GM18517 (cell line): Measurements from ENCODE around the gene GPATCH2.
A peak's percentile ranks its signal among the peaks of the same experiment; 100 is the strongest.
"Not testable (repeated sequence)": the region's sequence is repeated elsewhere in the genome, so short reads cannot be mapped to it uniquely, and the experiment has no call there.

Experiments
- ATAC-seq: cut with Tn5 transposase; IDR thresholded peaks from one replicate; pipeline ENCODE4 v1.9.1; 2021; ENCODE audit warnings: mild to moderate bottlenecking, moderate library complexity; ENCODE audit not compliant: unreplicated experiment

GPATCH2 gene

DNA sequence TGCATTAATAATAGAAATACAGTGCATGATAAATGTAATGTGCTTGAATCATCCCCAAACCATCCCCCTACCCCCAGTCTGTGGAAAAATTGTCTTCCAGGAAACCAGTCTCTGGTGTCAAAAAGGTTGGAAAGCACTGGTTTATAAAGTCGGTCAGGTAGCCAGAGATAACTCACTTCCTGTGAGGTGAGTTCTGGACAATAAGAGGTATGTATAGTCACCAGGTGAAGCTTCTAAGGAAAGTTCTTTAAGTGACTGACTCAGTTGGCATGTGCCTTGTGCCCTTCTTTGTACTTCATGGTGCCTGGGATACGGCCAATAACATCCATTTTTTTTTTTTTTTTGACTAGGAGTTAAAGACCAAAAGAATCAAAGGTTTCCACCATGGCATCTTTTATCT, 103.7 kb downstream of the GPATCH2 start:
- no peak for ATAC-seq

DNA sequence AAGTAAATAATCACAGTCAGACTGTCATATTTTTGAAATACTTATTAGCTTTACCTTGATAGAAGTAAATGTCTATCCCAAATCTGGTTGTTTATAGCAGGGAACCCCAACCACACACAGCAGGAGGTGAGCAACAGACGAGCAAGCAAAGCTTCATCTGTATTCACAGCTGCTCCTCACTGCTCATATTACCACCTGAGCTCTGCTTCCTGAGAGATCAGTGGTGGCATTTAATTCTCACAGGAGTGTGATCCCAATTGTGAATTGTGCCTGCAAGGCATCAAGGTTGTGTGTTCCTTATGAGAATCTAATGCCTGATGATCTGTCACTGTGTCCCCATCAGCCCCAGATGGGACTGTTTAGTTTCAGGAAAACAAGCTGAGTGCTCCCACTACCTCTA, 104.3 kb downstream of the GPATCH2 start:
- no peak for ATAC-seq

DNA sequence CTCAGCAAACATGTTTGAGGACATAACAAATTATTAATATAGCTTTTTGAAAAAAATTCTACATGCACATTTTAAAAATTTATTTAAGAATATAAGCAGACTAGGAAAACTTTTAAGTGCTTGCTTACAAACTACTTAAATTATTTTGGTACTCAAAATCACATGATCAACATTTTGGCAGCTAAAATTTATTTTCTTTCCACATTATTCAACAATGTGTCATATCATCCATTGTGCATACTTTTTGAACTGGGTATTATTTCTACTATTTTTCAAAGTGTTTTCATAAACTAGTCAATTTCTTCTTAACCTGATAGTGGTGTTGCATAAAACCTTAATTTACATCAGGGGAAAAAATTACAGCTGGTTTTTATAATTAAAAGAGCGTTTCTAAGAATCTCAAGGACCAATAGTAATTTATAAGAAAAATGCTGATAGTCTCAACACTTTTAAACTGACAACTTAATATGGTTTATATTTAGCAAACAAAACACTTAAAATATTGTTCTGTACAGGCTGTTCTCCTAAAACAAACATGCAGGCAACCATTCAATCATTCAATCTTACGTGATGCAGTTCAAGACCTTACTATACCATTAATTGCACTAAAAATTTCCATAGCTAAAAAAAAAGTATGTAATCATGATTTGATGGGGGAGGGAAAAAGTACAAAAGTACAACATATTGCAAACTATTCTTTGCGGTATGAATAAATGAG, 105.0 kb downstream of the GPATCH2 start:
- no peak for ATAC-seq

DNA sequence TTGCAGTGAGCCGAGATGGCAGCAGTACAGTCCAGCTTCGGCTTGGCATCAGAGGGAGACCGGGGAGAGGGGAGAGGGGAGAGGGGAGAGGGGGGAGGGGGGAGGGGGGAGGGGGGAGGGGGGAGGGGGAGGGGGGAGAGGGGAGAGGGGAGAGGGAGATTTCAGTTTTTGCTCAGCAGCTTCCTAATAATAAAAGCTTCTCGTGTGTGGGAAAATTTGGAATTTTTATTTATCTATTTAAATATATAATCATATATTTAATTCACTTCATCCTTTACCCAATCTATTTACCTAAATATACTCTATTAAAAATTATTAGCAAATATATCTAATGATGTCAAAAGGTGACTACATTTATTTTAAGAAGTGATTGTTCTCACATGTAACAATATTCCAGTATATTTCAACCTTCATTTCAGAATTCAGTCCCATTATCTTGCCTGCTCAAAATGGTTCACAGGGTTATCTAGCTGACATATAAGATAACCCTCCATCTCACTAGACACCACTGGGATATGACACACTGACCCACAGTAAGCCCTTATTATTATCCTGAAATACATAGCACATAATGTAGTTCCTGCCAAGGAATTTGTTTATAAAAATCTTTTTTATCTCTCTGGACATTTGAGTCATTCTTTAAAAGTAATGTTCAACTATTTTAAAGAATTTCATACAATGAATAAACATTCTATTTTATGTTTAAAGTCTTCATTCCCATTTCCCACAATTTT, 105.9 kb downstream of the GPATCH2 start:
- ATAC-seq = no peak

DNA sequence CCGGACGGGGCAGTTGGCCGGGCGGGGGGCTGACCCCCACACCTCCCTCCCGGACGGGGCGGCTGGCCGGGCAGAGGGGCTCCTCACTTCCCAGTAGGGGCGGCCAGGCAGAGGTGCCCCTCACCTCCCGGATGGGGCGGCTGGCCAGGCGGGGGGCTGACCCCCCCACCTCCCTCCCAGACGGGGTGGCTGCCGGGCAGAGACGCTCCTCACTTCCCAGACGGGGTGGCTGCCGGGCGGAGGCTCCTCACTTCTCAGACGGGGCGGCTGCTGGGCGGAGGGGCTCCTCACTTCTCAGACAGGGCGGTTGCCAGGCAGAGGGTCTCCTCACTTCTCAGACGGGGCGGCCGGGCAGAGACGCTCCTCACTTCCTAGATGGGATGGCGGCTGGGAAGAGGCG, 107.0 kb downstream of the GPATCH2 start:
- ATAC-seq = not testable (repeated sequence)

DNA sequence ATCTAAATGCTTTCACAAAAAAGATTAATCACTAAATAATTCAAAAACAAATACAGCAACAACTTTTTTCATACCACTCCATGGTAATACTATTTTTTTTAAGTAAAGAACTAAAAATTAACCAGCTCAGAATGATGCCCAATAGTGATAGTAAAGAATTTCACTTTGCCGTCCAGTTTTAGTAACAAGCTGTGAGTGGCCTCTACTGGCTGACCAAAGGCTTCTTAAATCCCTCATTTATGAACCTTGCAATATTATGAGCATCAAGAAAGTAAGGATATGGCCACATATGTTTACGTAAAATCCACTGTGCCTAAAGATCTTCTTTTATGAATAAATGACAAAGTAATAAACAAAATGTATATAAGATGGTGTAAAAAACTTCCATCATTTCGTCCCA, 108.6 kb downstream of the GPATCH2 start:
- ATAC-seq = no peak

DNA sequence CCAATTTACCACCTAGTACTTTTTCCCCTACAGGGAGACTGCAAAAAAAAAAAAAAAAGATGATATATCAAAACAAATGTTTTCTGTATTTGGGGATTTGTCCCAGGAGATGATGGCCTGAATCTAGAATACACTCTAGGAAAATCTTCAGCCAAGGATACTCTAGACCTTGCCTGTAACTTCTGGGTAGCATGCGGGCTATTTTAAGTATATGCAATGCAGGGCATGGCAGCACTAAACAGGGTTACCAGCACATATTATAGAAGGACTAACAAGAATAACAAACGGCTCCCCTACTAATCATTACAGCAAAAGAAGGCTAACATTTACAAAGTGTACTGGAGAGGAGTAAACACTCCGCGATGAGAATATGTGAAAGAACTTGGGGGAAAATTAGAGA, 109.6 kb downstream of the GPATCH2 start:
- no peak for ATAC-seq

DNA sequence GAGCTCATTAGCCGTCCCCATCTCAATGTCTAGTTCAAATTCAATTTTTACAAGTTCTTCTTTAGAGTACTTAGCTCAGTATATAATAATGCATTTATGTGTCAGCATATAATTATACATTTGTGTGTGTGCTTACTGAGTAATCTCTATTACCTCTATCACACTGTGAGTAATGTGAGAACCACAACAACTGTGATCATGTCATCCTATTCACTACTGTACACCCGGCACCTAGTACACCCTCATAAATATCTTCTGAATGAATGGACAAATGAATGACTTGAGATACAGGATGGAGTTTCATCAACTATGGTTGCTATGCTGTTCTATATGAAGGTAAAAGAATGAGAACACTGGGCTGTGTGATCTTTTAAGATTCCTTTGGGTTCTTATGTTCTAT, 124.0 kb downstream of the GPATCH2 start:
- ATAC-seq = no peak

DNA sequence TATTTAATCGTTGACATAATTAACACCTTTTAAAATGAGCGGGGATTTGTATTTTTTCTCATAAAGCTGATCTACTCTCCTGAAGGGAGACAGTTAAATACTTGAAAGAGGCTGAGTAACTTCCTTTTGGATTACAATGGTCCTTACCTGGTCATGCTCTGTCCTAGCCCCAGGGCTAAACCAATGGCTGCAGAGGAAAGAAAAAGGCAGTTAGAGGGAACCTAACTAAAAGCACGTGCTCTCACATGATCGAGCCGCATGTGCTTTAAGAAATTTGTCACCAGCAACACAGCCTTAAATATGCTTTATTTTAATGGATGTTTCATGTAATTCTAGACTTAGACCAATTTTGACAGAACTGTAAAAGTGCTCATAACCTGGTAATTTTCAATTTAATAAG, 132.7 kb downstream of the GPATCH2 start:
- ATAC-seq = no peak

DNA sequence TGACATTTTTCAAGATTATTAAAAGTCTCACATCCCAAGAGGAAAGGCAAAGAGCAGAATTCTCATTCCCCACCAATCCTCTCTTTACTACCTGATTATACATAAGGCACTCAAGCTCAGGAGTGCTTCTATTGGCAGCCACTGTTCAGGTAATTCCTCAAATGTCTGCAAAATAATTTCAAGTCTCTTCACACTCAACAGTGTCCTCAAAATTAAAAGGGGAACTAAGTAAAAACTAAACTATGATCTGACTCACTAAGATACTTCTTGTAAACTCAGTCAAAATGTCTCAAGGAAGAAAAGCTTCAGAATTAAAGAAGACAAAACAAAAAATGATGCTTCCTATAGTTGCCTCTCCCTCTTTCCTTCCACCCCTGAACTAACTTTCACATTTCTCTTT, 135.6 kb downstream of the GPATCH2 start:
- peak; percentile 93 for ATAC-seq

DNA sequence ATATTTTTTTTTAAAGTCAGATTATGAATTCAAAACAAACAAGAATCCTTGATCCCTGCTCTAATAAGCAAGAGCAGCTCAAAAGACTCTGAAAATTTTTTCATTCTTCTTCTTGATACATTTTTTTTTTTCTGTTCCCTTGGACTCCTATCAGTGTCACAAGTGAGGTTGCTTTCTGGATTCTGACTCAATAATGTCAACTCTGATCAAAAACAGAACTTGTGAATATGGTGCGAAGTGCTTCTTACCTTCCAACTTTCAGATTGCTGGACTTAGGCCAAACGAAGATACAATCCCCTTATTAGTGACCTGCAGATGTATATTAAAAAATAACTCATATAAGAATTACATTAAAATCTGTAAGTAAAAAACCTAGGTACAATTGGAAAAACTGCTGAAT, 136.1 kb downstream of the GPATCH2 start:
- peak; percentile 63 for ATAC-seq

DNA sequence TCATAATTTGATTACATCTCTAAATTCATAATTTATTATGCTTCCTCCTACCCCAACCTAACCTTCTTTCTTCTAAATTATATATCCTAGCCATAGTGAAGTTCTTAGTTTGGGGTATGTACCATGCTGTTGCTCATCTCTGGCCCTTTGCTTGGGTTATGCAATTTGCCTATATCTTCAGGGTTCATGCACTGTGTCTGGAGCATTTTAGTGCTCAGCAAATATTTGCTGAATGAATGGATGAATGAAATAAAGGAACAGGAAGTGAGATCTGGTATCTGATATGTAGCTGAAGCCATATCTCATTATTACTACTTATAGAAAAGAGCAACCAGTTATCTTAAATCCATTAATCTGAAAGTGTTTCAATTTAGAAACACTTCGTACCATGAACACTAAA, 137.6 kb downstream of the GPATCH2 start:
- no peak for ATAC-seq

DNA sequence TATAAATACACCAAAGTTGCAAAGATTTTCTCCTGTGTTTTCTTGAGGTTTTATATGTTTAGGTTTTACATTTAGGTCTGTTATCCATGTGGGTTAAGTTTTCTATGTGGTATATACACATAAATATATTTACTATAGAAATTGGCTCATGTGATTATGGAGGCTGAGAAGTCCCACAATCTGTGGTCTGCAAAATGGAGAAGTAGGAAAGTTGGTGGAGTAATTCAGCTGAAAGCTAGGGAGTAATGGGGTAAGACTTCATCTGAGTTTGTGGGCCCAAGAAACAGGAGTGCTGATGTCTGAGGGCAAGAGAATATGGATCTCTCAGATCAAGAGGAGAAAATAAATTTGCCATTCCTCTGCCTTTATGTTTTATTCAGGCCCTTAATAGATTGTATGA, 146.0 kb downstream of the GPATCH2 start:
- no peak for ATAC-seq

DNA sequence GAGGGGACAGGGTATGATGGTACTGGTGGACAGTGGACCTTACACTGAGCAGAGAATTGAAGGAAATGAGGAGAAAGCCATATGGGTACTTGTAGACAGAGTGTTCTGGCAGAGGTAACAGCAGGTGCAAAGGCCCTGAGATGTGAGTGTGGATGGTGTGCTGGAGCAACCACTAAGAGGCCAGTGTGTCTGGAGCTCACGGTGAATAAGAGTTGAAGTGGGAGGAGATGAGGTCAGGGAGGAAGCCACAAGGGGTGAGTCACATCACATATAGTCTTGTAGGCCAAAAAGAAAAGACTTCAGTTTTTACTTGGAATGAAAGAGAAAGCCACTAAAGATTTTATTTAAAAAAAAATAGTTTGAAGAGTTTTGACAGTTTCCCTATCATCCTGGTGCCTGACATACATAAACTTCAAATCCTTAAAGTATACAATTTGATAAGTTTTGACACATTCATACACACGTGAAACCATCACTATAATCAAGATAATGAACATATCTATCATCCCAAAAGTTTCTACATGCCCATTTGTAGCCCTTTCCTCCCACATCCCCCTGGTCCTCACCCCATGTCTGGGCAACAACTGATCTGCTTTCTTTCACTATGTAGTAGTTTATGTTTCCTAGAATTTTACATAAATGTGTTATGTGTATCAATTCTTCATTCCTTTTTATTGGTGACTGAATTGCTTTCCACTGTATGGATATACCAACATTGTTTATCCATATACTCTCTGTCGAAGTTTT, 148.4 kb downstream of the GPATCH2 start:
- ATAC-seq = peak; percentile 94

DNA sequence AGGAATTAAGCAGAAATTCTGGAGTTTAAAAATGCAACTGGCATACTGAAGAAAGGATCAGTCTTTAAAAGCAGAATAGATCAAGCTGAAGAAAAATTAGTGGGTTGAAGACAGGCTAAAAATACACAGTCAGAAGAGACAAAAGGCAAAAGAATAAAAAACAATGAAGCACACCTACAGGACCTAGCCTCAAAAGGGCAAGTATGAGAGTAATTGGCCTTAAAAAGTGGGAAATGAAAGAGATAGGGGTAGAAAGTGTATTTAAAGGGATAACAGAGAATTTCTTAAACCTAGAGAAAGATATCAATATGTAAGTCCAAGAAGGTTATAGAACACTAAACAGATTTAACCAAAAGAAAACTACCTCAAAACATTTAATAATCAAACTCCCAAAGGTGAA, 152.4 kb downstream of the GPATCH2 start:
- no peak for ATAC-seq

DNA sequence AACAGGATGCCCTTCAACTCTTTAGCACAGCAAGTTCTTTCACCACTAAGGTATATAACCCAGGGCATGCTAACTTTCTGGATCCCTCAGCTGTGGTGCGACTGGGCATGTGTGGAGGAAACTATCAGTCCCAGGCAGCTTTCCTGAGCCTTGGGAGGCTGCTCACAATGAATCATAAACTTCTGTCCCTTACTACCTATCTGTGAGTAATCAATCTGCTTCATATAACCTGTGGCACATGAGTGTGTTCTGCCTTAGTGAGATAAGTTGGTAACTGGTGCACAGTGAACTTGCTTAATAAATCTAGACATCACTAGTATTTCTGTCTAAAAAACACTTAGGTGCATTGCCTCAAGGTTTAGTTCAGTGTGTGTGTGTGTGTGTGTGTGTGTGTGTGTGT, 158.0 kb downstream of the GPATCH2 start:
- no peak for ATAC-seq

DNA sequence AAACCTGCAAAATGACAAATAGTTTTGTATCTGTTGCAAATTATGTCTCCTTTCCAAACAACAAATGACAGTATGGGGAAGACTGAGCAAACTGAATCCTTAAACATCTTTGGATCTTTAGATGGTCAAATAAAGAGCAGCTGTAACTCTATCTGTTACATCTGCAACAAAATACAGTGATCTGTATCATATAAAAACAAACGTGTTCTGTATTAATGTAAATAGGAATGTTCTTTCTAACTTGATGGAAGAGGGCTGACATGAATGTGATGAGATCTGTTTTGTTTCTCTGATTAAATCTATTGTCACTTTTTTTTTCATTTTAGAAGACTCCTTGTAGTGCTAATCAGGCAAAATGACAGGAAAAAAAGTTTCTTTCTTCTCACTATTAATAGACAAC, 159.5 kb downstream of the GPATCH2 start:
- no peak for ATAC-seq

DNA sequence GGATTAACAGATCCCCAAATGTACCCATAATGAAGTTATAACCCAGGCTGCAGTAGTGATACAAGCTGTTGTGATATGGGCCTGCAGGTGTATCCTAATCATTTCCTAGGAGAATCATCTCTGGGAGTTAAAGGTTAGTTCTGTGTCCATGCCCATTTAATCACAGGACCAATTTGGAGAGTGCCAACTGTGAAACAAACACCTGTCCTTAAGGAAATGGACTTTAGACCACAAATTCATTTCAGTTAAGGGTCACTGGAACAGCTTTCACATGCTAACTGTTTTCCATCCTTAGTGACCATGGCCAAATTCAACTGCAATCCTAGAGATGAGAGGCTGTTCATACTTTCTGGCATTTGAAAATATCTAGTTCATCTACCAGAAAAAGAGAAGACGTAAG, 160.9 kb downstream of the GPATCH2 start:
- no peak for ATAC-seq

DNA sequence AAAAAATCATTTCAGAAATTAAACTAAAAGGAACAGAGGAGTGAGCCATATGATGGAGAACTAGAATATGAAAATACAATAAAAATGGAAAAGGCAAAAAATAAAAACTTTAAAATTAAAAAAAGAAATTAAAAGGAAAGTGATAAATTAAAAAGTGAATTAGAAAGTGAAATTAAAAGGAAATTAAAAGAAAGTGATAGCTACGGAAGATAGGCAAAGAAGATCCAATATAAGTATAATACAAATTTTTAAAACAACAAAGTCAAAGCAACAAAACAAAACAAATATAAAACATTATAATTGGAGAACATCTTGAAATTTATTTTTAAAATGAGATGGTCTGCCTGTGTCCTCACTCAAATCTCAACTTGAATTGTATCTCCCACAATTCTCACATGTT, 165.8 kb downstream of the GPATCH2 start:
- ATAC-seq = no peak

DNA sequence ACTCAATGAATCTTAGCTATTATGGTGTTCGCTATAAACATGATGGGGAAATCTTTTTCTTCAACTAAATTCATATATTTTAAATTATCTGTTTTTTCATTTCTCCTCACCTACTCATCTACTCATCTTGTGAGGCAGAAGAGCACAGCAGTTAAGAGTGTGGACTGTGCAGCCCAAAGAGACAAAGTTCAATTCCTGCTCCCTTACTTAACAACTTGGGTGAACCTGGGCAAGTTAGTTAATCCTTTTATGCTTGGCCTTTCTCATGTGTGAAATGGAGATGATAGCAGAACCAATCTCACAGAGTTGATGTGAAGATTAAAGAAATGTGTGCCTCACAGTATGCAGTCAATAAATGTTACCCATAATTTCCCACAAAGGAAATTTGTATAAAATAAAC, 168.2 kb downstream of the GPATCH2 start:
- no peak for ATAC-seq

DNA sequence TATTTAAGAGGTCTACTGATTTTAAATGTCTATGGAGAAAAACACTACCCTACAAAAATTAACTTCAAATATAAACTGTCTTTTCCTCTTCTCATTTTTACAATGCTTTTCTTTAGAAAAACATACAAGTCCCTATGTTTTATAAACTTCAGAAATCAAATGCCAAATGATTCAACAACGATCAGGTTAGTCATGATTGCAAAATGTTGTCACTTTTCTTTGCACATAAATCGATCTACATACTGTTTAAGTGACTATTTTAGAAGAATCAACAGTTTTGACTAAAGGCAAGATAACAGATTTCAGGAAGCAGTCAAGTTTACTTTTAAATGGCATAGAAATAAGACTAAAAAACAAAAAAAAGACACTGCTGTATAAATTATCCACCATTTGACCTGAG, 168.7 kb downstream of the GPATCH2 start:
- ATAC-seq = no peak

DNA sequence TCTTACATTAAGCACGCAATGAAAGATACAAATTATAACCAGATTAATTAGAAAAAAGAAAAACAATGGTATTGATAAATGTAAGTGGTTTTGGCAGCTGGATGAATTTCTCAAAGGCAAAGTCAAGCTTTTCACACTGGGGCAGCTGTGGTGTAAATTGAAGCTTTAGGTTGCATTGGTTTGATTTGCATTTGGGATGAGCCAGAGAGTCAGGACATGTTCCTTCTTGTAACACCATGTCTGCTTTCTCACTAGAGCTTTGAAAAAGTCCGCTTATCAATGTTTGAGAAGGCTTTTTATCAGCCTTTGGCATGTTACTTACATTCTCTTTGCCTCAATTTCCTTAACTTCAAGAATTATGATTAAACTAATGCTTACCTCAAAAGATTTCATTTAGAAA, 173.9 kb downstream of the GPATCH2 start:
- no peak for ATAC-seq
